Upper lobe of right lung (tissue), 1 donor: Measurements from ENCODE around the gene IMMP2L. TPM values are rescaled to one million over a fixed set of nuclear protein-coding genes. Genes with fewer than 3 reads are reported as not detected.

Experiments used
- ATAC-seq: fragments of 200-7000 bp; cut with Tn5 transposase; one replicate; pipeline ENCODE4 v1.9.1; 2020; ENCODE audit warnings: mild to moderate bottlenecking, moderate library complexity
- DNase-seq: peaks from one replicate; pipeline ENCODE4 v3.0.0-alpha.2; 2020
- H3K27ac ChIP-seq: fragments of 200-600 bp; one replicate; pipeline ENCODE4 v1.8.0; 2022
- H3K27me3 ChIP-seq: fragments of 200-600 bp; one replicate; pipeline ENCODE4 v1.8.0; 2022; ENCODE audit warnings: mild to moderate bottlenecking
- H3K36me3 ChIP-seq: fragments of 200-600 bp; one replicate; pipeline ENCODE4 v1.8.0; 2022
- H3K4me1 ChIP-seq: fragments of 200-600 bp; one replicate; pipeline ENCODE4 v1.8.0; 2022
- H3K4me3 ChIP-seq: fragments of 200-600 bp; one replicate; pipeline ENCODE4 v1.8.0; 2022; ENCODE audit warnings: mild to moderate bottlenecking
- H3K9me3 ChIP-seq: fragments of 200-600 bp; one replicate; pipeline ENCODE4 v1.8.0; 2022
- CTCF ChIP-seq: fragments of 200-600 bp; IDR thresholded peaks from one replicate; pipeline ENCODE4 v1.8.0; 2022; ENCODE audit warnings: antibody characterized with exemption
- intact Hi-C: fragments of 100-400 bp; cut with DNase I; formaldehyde crosslinking; loops from one replicate; pipeline ENCODE4 v1.11.0; 2022
- total RNA-seq: library from RNA; stranded (reverse); fragmentation: NEBNext Ultra II Directional; extraction: Animal tissue kit (Norgen Biotek cat#: 25700); gene quantifications from one replicate; pipeline ENCODE4 v1.2.1, GENCODE V29; 2021
- donor health status: DM: no; HTN: yes; CAD: no; lungs with severe emphysema.

The IMMP2L gene
- total RNA-seq, 1 donor from 2014 or later = 22.0 TPM

GRCh38 chr7:111312966-111313365 is 249.3 kb downstream of the IMMP2L start:
- no peak overlapping the region for H3K4me3 ChIP-seq
- DNase-seq = no peak
- H3K27me3 ChIP-seq = no peaks in the 10 kb centered on the region
- no peaks in the 10 kb centered on the region for H3K9me3 ChIP-seq
- H3K27ac ChIP-seq = no peak overlapping the region
- intact Hi-C loops = no loop called here
- TF ChIP-seq CTCF = no peak
- H3K36me3 ChIP-seq = no peaks in the 10 kb centered on the region
- ATAC-seq = no peak
- no peaks in the 10 kb centered on the region for H3K4me1 ChIP-seq

GRCh38 chr7:111308691-111309090 is 253.6 kb downstream of the IMMP2L start:
- intact Hi-C loops = no loop called here
- Histone ChIP-seq H3K36me3 (no peaks in the 10 kb centered on the region), H3K27me3 (no peaks in the 10 kb centered on the region), H3K9me3 (no peaks in the 10 kb centered on the region), H3K27ac (no peak overlapping the region), H3K4me3 (no peak overlapping the region), H3K4me1 (no peaks in the 10 kb centered on the region)
- no peak for TF ChIP-seq CTCF
- no peak for DNase-seq
- ATAC-seq = no peak

DNA sequence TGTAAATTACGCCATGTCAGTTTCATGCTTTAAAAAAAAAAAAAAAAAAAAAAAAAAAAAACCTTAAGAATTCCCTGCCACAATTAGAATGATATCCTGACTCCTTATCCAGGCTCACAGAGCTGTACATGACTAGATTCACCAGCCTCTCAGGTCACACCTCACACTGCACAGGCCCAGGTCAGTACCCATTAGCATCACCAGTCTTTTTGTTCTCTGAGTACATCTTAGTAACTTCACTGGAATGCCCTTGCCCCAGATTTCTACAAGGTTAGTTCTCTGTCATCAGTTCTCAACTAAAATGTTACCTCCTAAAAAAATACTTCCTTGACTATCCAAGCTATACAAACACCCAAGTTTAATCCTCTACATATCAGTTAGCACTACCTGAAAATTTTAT is 260.4 kb downstream of the IMMP2L start:
- DNase-seq (no peak), ATAC-seq (no peak)
- Histone ChIP-seq H3K27me3 (no peaks in the 10 kb centered on the region), H3K4me1 (no peaks in the 10 kb centered on the region), H3K36me3 (no peaks in the 10 kb centered on the region), H3K9me3 (no peaks in the 10 kb centered on the region), H3K4me3 (no peak overlapping the region), H3K27ac (no peak overlapping the region)
- intact Hi-C loops = no loop called here
- TF ChIP-seq CTCF = no peak

DNA sequence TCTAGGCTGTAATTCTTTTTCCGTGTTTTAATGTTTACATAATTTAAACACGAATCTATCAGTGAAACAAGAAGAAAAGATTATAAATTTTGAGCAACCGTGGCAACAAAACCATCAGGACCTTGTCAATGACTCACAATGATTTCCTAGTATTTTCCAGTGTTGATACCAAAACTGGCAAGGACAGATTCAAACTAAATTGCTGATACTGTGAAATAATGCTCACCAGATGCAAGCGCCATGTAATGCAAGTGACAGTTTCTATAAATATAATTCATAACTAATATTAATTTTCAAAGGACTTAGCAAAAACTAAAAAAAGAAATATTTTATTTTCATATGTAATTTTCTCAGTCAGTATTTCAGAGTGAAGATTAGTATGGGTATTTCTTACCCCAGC is 267.8 kb downstream of the IMMP2L start:
- Histone ChIP-seq H3K36me3 (no peaks in the 10 kb centered on the region), H3K4me3 (no peak overlapping the region), H3K27ac (no peak overlapping the region), H3K27me3 (no peaks in the 10 kb centered on the region), H3K4me1 (no peaks in the 10 kb centered on the region), H3K9me3 (no peaks in the 10 kb centered on the region)
- DNase-seq (no peak), ATAC-seq (no peak)
- intact Hi-C loops = no loop called here
- TF ChIP-seq CTCF = no peak

DNA sequence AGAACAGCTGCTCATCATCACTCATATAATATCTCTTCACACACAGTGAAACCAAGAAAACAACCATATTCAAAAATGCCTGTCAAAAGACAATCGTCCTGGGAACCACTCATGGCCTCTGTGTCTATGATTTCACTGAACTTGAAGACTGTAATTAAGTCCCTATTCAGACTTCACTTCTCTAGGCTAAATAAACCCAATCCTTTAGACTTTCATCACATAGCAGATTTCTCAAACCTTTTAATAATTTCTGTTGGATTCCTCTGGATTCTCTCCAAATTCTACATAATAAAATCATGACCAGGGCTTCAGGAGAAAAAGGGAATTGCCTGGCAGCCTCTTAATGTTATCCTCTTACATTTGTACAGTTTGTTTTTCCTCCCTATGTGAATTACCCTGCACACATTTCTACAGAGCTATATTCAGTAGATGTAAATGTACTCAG is 270.2 kb downstream of the IMMP2L start:
- DNase-seq (no peak), ATAC-seq (no peak)
- no peaks in the 10 kb centered on the region for H3K27me3 ChIP-seq
- TF ChIP-seq CTCF = no peak
- H3K4me1 ChIP-seq = no peaks in the 10 kb centered on the region
- no peaks in the 10 kb centered on the region for H3K36me3 ChIP-seq
- no peak overlapping the region for H3K27ac ChIP-seq
- no peak overlapping the region for H3K4me3 ChIP-seq
- intact Hi-C loops = no loop called here
- no peaks in the 10 kb centered on the region for H3K9me3 ChIP-seq

GRCh38 chr7:111290982-111291381 is 271.3 kb downstream of the IMMP2L start:
- H3K27me3 ChIP-seq = no peaks in the 10 kb centered on the region
- intact Hi-C loops = no loop called here
- H3K27ac ChIP-seq = no peak overlapping the region
- TF ChIP-seq CTCF = no peak
- H3K36me3 ChIP-seq = no peaks in the 10 kb centered on the region
- no peaks in the 10 kb centered on the region for H3K9me3 ChIP-seq
- H3K4me1 ChIP-seq = no peaks in the 10 kb centered on the region
- no peak for ATAC-seq
- no peak overlapping the region for H3K4me3 ChIP-seq
- DNase-seq = no peak
